Panc1 (cell line): Measurements from ENCODE around the gene KMT2E.

ENCODE experiments used
- CTCF ChIP-seq: fragments of 450-650 bp; IDR thresholded peaks from 2 replicates; pipeline ENCODE4 v1.5.1; 2017; ENCODE audit warnings: mild to moderate bottlenecking
- POLR2AphosphoS5 ChIP-seq: IDR thresholded peaks from 2 replicates; pipeline ENCODE4 v1.6.1; 2012; ENCODE audit warnings: mild to moderate bottlenecking, low read depth, low read length, moderate library complexity

- no peak for TF ChIP-seq POLR2AphosphoS5
- TF ChIP-seq CTCF: no peak
Observed at GRCh38 chr7:105096306-105096705, 82.3 kb downstream of the KMT2E start.
